Inflammatory macrophage (primary cell): ENCODE data around the gene GMFB.
"Not testable (repeated sequence)": the region's sequence is repeated elsewhere in the genome, so short reads cannot be mapped to it uniquely, and the experiment has no call there.

Experiments used
- DNase-seq, 2 donors: peaks; one replicate each; pipeline ENCODE4 v3.0.0-alpha.2; 2020 to 2022

GMFB gene

GRCh38 chr14:54457609-54457996 is 31.2 kb downstream of the GMFB start:
- DNase-seq = no peak

GRCh38 chr14:54456820-54457608 is 31.8 kb downstream of the GMFB start:
- not testable (repeated sequence) for DNase-seq

- no peak for DNase-seq
Measured at GRCh38 chr14:54455363-54455762, 33.4 kb downstream of the GMFB start.

GRCh38 chr14:54453990-54454389 is 34.8 kb downstream of the GMFB start:
- not testable (repeated sequence) for DNase-seq

GRCh38 chr14:54453252-54453651 is 35.5 kb downstream of the GMFB start:
- no peak for DNase-seq

GRCh38 chr14:54451961-54452360 is 36.8 kb downstream of the GMFB start:
- peak; percentile 84 for DNase-seq

- DNase-seq = peak; percentile 51 to 56
Measured at GRCh38 chr14:54451121-54451601, 37.6 kb downstream of the GMFB start.

- DNase-seq = peak; percentile 93 to 96
Measured at GRCh38 chr14:54450535-54450934, 38.2 kb downstream of the GMFB start.

- peak; percentile 91 to 96 for DNase-seq
Measured at GRCh38 chr14:54447231-54447692, 41.5 kb downstream of the GMFB start.

- DNase-seq = no peak
Measured at GRCh38 chr14:54446161-54446693, 42.6 kb downstream of the GMFB start.

GRCh38 chr14:54444681-54445080 is 44.1 kb downstream of the GMFB start:
- no peak for DNase-seq

GRCh38 chr14:54443981-54444380 is 44.8 kb downstream of the GMFB start:
- DNase-seq = no peak

GRCh38 chr14:54442961-54443360 is 45.8 kb downstream of the GMFB start:
- not testable (repeated sequence) for DNase-seq

GRCh38 chr14:54440873-54441868 is 47.6 kb downstream of the GMFB start, which contains the start of gene CNIH1:
CNIH1 (minus strand) TSS chr14:54441374; CDS start chr14:54441327, 47 bp downstream.
- DNase-seq = peak; percentile 91 to 93

GRCh38 chr14:54440476-54440872 is 48.3 kb downstream of the GMFB start:
- DNase-seq = no peak

GRCh38 chr14:54440037-54440436 is 48.7 kb downstream of the GMFB start:
- no peak for DNase-seq

GRCh38 chr14:54438703-54439102 is 50.1 kb downstream of the GMFB start:
- DNase-seq = no peak

GRCh38 chr14:54437954-54438353 is 50.8 kb downstream of the GMFB start:
- not testable (repeated sequence) for DNase-seq

GRCh38 chr14:54435500-54435981 is 53.2 kb downstream of the GMFB start:
- DNase-seq = no peak

- DNase-seq = no peak
Measured at GRCh38 chr14:54428527-54428926, 60.3 kb downstream of the GMFB start.

GRCh38 chr14:54427871-54428270 is 60.9 kb downstream of the GMFB start:
- no peak for DNase-seq

GRCh38 chr14:54425537-54426274 is 63.1 kb downstream of the GMFB start:
- no peak for DNase-seq
